KMS-11 (cell line): ENCODE measurements around the gene CTTNBP2.

ENCODE experiments used
- H2AFZ ChIP-seq: fragments of 200-600 bp; sonication (generic); 2 replicates; pipeline ENCODE4 v1.6.1; 2016; ENCODE audit warnings: antibody characterized with exemption, mixed run types, low read depth
- H3K27ac ChIP-seq: fragments of 200-600 bp; sonication (generic); 2 replicates; pipeline ENCODE4 v1.6.1; 2016; ENCODE audit warnings: mild to moderate bottlenecking, mixed run types
- H3K27me3 ChIP-seq: fragments of 200-600 bp; sonication (generic); 2 replicates; pipeline ENCODE4 v1.6.1; 2017; ENCODE audit warnings: mild to moderate bottlenecking, low read depth, mixed run types, moderate library complexity; ENCODE audit not compliant: insufficient read depth
- H3K36me3 ChIP-seq: fragments of 200-600 bp; sonication (generic); 2 replicates; pipeline ENCODE4 v1.6.1; 2017; ENCODE audit warnings: mild to moderate bottlenecking, mixed run types; ENCODE audit not compliant: insufficient read depth
- H3K4me1 ChIP-seq: fragments of 200-600 bp; sonication (generic); 2 replicates; pipeline ENCODE4 v1.6.1; 2016; ENCODE audit warnings: mild to moderate bottlenecking, low read depth, mixed run types; ENCODE audit not compliant: poor library complexity, severe bottlenecking
- H3K4me2 ChIP-seq: fragments of 200-600 bp; sonication (generic); 2 replicates; pipeline ENCODE4 v1.7.0; 2016; ENCODE audit warnings: mild to moderate bottlenecking, mixed run types
- H3K4me3 ChIP-seq: fragments of 200-600 bp; sonication (generic); IDR thresholded peaks from 2 replicates; pipeline ENCODE4 v1.6.1; 2017; ENCODE audit warnings: low read depth, low read length, mixed read lengths; ENCODE audit not compliant: insufficient read depth
- H3K79me2 ChIP-seq: fragments of 200-600 bp; sonication (generic); 2 replicates; pipeline ENCODE4 v1.6.1; 2016; ENCODE audit warnings: low read depth, mixed run types; ENCODE audit not compliant: insufficient read depth
- H3K9ac ChIP-seq: fragments of 200-600 bp; sonication (generic); 2 replicates; pipeline ENCODE4 v1.6.1; 2016; ENCODE audit warnings: mild to moderate bottlenecking, mixed run types
- H4K20me1 ChIP-seq: fragments of 200-600 bp; sonication (generic); 2 replicates; pipeline ENCODE4 v1.6.1; 2016; ENCODE audit warnings: mild to moderate bottlenecking, mixed run types; ENCODE audit not compliant: insufficient read depth
- TF ChIP-seq, protein P1 (sequence below): fragments of 200-600 bp; sonication (generic); conservative IDR thresholded peaks from 2 replicates; pipeline ENCODE4 v1.6.1; 2017; ENCODE audit warnings: low read depth, mild to moderate bottlenecking, antibody characterized with exemption, low read length, moderate library complexity, mixed read lengths

Gene CTTNBP2

DNA sequence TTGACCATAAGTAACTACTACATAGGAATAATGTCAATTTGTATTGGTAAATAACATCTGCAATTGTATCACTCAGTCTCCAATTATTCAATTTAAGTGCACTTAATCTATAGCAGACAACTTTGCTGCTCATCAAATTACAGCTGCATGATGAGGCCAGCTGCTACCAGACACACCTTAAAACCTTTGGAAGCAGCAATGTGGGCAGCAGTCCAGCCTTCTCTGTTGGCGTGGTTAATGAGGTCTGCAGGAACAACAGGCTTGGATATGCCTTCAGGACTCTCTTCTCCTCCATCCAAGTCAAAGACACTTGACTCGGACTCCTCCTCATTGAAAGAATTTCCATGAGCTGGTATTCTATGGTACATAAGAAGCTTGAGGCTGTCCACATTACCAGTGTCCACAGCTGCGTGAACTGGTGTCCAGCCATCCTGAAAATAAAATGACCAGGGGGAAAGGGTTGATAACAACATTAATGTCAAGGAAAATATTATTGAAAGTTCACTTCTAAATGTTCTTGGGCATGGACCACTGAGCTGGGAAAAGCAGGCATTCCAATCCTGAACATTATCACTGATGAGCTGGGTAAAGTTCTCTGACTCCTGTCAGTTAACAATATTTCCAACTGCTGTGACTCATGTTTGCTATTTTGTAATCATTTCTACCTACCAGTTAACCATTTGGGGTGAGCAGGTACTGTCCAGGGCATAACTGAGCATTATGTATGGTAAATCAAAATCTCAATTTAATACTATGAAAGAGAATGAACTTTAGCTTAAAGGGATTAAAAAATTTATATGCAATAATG is 95.7 kb downstream of the CTTNBP2 start:
- H3K9ac ChIP-seq = no peak overlapping the region
- H3K27me3 ChIP-seq = no peaks in the 10 kb centered on the region
- no peak overlapping the region for H3K4me3 ChIP-seq
- no peak overlapping the region for H3K4me2 ChIP-seq
- TF ChIP-seq, protein P1, sequence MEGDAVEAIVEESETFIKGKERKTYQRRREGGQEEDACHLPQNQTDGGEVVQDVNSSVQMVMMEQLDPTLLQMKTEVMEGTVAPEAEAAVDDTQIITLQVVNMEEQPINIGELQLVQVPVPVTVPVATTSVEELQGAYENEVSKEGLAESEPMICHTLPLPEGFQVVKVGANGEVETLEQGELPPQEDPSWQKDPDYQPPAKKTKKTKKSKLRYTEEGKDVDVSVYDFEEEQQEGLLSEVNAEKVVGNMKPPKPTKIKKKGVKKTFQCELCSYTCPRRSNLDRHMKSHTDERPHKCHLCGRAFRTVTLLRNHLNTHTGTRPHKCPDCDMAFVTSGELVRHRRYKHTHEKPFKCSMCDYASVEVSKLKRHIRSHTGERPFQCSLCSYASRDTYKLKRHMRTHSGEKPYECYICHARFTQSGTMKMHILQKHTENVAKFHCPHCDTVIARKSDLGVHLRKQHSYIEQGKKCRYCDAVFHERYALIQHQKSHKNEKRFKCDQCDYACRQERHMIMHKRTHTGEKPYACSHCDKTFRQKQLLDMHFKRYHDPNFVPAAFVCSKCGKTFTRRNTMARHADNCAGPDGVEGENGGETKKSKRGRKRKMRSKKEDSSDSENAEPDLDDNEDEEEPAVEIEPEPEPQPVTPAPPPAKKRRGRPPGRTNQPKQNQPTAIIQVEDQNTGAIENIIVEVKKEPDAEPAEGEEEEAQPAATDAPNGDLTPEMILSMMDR = no peak
- H3K27ac ChIP-seq = no peak overlapping the region
- no peaks in the 10 kb centered on the region for H4K20me1 ChIP-seq
- H2AFZ ChIP-seq = no peak overlapping the region
- H3K4me1 ChIP-seq = peaks cover 29% of the 10 kb centered on the region
- no peaks in the 10 kb centered on the region for H3K79me2 ChIP-seq
- no peaks in the 10 kb centered on the region for H3K36me3 ChIP-seq

DNA sequence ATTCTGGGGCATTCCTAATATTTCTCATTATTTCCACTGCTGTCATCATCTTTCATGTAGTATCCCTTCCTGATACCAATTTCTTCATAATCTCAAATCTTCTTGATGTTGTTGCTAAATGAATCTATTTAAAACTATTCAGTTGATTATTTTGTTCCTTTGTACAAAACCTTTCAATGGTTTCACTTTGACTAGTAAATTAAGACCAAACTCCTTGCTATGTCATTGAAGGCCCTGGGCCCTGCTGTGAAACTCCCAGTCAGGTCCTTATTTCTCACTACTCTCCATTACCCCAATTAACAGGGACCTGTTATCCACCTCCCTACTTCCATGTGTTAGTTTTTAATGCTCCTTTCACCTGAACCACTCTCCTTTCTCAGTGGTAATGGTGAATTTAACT is 97.0 kb downstream of the CTTNBP2 start:
- no peak overlapping the region for H3K27ac ChIP-seq
- H3K4me1 ChIP-seq = peaks cover 20% of the 10 kb centered on the region
- H4K20me1 ChIP-seq = no peaks in the 10 kb centered on the region
- no peak overlapping the region for H2AFZ ChIP-seq
- TF ChIP-seq, protein P1 = no peak
- H3K9ac ChIP-seq = no peak overlapping the region
- no peaks in the 10 kb centered on the region for H3K79me2 ChIP-seq
- H3K36me3 ChIP-seq = no peaks in the 10 kb centered on the region
- H3K4me3 ChIP-seq = no peak overlapping the region
- no peak overlapping the region for H3K4me2 ChIP-seq
- no peaks in the 10 kb centered on the region for H3K27me3 ChIP-seq

DNA sequence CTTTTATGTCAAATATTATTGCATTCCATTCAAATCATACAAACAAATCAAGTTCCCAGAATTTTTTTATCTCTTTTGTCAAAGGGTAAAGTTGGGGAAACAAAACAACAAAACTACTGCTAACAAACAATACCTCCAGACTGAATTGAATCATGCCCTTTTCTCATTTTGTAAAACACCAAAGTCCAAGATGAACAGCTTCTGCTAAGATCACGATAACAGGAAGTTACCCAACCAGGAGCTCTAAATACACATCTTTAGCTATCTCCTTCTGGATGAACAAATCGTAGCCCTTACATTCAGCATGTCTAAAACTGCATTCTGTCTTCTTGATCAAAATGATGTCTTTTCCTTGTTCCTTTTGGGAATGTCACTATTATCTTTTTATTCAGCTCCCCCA is 97.4 kb downstream of the CTTNBP2 start:
- no peak overlapping the region for H2AFZ ChIP-seq
- H3K9ac ChIP-seq = no peak overlapping the region
- H3K4me3 ChIP-seq = no peak overlapping the region
- H3K27ac ChIP-seq = no peak overlapping the region
- peaks cover 16% of the 10 kb centered on the region for H3K4me1 ChIP-seq
- no peak overlapping the region for H3K4me2 ChIP-seq
- TF ChIP-seq, protein P1 = no peak
- no peaks in the 10 kb centered on the region for H3K79me2 ChIP-seq
- no peaks in the 10 kb centered on the region for H4K20me1 ChIP-seq
- H3K36me3 ChIP-seq = no peaks in the 10 kb centered on the region
- no peaks in the 10 kb centered on the region for H3K27me3 ChIP-seq

DNA sequence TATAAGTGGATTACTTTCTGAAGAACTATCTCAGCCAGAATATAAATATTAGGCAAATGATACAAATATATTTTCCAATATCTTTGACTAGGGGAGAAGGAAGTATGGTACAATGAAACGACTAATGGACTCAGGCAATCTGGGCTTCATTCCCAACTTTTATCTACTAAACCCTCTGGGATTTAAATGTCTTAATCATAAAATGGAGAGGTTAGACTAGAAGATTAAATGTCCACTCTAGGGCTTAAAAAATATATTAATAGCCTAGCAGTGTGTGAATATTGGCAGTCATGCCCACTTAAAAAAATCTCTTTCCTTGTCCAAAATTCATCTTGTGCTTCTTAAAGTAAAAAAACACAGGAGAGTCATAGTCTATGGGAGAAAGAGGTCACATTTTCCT is 98.3 kb downstream of the CTTNBP2 start:
- H3K27ac ChIP-seq = no peak overlapping the region
- no peak overlapping the region for H3K9ac ChIP-seq
- H3K27me3 ChIP-seq = no peaks in the 10 kb centered on the region
- H3K4me2 ChIP-seq = no peak overlapping the region
- H3K4me3 ChIP-seq = no peak overlapping the region
- no peak overlapping the region for H2AFZ ChIP-seq
- H3K36me3 ChIP-seq = no peaks in the 10 kb centered on the region
- TF ChIP-seq, protein P1 = no peak
- peaks cover 8% of the 10 kb centered on the region for H3K4me1 ChIP-seq
- no peaks in the 10 kb centered on the region for H4K20me1 ChIP-seq
- no peaks in the 10 kb centered on the region for H3K79me2 ChIP-seq
